SJCRH30 (cell line): Measurements from ENCODE around the gene KRT23. TPM values are rescaled to one million over a fixed set of nuclear protein-coding genes. Genes with fewer than 3 reads are reported as not detected.
A peak's percentile ranks its signal among the peaks of the same experiment; 100 is the strongest.

Experiments
- DNase-seq, 2 experiments: peaks; one replicate each; pipeline ENCODE4 v3.0.0-alpha.2; 2015 to 2020
- H3K27ac ChIP-seq: fragments of 250-450 bp; sonication (Bioruptor Pico); 2 replicates; pipeline ENCODE4 v1.5.1; 2020; ENCODE audit warnings: mild to moderate bottlenecking, moderate library complexity
- H3K27me3 ChIP-seq: fragments of 250-450 bp; sonication (Bioruptor Pico); 2 replicates; pipeline ENCODE4 v1.5.1; 2020; ENCODE audit warnings: mild to moderate bottlenecking, moderate library complexity
- H3K36me3 ChIP-seq: fragments of 250-450 bp; sonication (Bioruptor Pico); 2 replicates; pipeline ENCODE4 v1.5.1; 2020; ENCODE audit warnings: mild to moderate bottlenecking, moderate library complexity
- H3K4me1 ChIP-seq: fragments of 250-450 bp; sonication (Bioruptor Pico); 2 replicates; pipeline ENCODE4 v1.5.1; 2020; ENCODE audit warnings: mild to moderate bottlenecking, moderate library complexity
- H3K4me3 ChIP-seq: fragments of 250-450 bp; sonication (Bioruptor Pico); 2 replicates; pipeline ENCODE4 v1.5.1; 2020; ENCODE audit warnings: mild to moderate bottlenecking, moderate library complexity
- H3K9me3 ChIP-seq: fragments of 250-450 bp; sonication (Bioruptor Pico); replicated peaks from 2 replicates; pipeline ENCODE4 v1.5.1; 2020; ENCODE audit warnings: mild to moderate bottlenecking, moderate library complexity
- total RNA-seq: library from RNA; depleted of rRNA; stranded (reverse); fragments of >200 nt; shearing (Covaris generic); gene quantifications from 2 replicates; pipeline ENCODE4 v1.2.3, GENCODE V29; 2014

The KRT23 gene
- total RNA-seq, 1 experiment from 2014 or later: not detected

- no peaks in the 10 kb centered on the region for H3K9me3 ChIP-seq
- H3K4me1 ChIP-seq: peaks cover 6% of the 10 kb centered on the region
- H3K4me3 ChIP-seq: no peak overlapping the region
- no peak for DNase-seq
- no peaks in the 10 kb centered on the region for H3K36me3 ChIP-seq
- H3K27me3 ChIP-seq: no peaks in the 10 kb centered on the region
- H3K27ac ChIP-seq: no peak overlapping the region
Observed at GRCh38 chr17:40958086-40958953, 20.9 kb upstream of the KRT23 start.

DNA sequence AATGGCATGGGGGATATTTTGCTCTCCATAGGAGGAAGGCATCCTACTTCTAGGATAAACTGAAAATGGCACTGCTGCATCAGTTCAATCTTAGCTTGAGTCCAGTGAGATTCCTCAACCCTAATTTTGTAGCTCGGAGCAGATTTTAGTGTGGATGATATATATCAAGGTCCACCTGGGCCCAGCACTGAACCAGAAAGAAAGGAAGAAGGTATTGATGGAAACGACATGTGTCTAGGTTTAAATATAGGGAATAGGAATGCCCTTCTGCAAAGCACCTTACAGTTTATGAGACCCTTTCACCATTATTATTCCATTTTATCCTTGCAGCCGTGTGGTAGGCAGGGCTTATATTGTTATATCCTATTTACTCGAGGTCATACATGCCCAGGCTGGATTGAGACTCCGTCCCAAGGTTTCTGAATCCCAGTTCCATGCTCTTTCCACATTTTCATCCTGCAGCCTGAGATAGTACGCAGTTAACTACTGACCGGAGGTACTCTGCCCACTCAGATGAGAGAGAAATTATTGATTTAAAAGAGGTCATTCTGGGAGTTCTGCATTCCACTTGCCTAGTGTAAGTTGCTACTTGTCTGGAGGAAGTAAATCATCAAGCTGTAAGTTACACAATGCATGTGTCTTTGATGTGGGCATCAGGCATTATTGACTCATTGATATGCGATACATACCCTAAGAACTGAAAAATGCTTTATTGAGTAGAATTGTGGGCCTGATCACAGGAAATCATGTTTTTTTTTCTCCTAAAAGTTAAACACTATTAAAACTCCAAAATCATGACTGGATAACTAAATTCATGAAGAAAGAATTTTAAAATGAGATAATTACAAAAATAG, 19.2 kb upstream of the KRT23 start:
- Histone ChIP-seq H3K4me1 (peaks cover 23% of the 10 kb centered on the region), H3K9me3 (no peaks in the 10 kb centered on the region), H3K27ac (no peak overlapping the region), H3K36me3 (no peaks in the 10 kb centered on the region), H3K27me3 (no peaks in the 10 kb centered on the region), H3K4me3 (no peak overlapping the region)
- DNase-seq: no peak

DNA sequence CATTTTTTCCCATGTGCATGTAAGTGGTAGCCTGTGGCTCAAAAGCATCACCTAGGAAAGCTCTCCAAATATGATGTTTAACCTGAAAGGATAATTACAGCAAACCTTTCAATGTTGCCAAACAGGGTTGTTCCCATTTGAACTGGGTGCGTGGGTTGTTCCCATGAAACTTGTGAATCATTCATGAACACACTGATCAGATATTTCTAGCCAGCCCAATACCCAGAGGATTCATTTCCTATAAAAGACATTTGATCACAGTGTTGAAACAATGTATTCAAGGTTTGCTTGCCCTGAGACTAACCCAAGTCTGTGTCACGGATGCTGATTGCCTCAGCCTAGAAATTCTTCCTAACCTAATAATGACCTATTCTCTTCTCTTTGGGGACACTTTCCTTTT, 16.4 kb upstream of the KRT23 start:
- Histone ChIP-seq H3K4me1 (peaks cover 26% of the 10 kb centered on the region), H3K9me3 (no peaks in the 10 kb centered on the region), H3K4me3 (no peak overlapping the region), H3K27me3 (no peaks in the 10 kb centered on the region), H3K36me3 (no peaks in the 10 kb centered on the region), H3K27ac (no peak overlapping the region)
- DNase-seq: no peak

- H3K27me3 ChIP-seq: no peaks in the 10 kb centered on the region
Observed at GRCh38 chr17:40952661-40953060, 15.2 kb upstream of the KRT23 start.

DNA sequence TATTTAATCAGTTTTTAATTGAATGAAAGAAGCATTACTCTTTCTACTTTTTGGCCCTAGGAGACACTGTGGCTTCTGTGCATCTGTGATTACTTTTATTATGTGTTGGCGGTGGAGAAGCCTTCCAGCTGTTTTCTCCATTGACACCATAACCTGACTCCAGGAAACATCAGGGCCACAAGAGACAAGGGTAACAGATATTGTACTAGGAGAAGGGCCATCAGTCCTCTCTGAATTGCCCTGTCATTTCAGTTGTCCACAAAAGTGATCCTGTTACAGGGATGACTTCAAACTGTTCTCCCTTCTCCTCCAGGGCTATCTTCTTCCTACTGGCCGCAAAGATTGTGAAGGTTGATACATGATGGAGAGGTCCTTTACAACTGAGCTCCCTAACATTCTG, 14.7 kb upstream of the KRT23 start:
- Histone ChIP-seq H3K4me3 (no peak overlapping the region), H3K36me3 (no peaks in the 10 kb centered on the region), H3K4me1 (peaks cover 28% of the 10 kb centered on the region), H3K9me3 (no peaks in the 10 kb centered on the region), H3K27me3 (peaks cover 3% of the 10 kb centered on the region; the same call in 1 of the 2 replicates), H3K27ac (no peak overlapping the region)
- DNase-seq: peak in 1 of 2 experiments; percentile 9

More at GRCh38 chr17:40952661-40953060, 15.2 kb upstream of the KRT23 start:
- H3K4me1 ChIP-seq: peaks cover 26% of the 10 kb centered on the region
- no peaks in the 10 kb centered on the region for H3K9me3 ChIP-seq
- no peak overlapping the region for H3K27ac ChIP-seq
- peak in 1 of 2 experiments; percentile 20 for DNase-seq
- no peak overlapping the region for H3K4me3 ChIP-seq
- H3K36me3 ChIP-seq: no peaks in the 10 kb centered on the region

DNA sequence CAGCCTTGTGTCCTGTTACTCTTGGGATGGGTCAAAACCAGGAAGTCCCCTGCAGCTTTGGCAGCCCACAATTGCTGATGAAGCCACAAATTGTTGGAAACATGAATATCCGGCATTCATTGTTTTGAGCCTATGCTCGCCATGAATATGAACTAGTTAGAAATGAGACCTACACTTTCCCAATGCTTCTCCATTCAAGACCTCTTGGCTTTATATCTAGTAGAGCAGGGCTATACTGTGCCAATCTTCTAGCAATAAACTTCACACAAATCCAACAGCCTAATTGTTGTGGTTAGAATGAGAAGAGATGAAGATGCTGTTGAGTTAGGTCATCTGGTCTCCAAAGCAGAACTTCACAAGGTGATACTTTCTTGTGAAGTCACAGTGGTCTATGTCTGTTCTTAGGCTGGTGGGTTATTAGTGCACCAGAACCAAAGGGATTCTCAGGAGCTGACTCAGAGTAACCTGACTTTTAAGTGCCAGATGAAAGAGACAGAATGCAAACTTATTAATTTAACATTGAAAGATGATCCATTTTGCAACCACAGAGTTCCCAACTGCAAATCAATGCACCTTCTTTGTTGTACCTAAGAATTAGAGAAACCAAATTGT, 13.7 kb upstream of the KRT23 start:
- H3K27me3 ChIP-seq: peaks cover 3% of the 10 kb centered on the region; the same call in 1 of the 2 replicates
- DNase-seq: no peak
- no peaks in the 10 kb centered on the region for H3K36me3 ChIP-seq
- H3K27ac ChIP-seq: no peak overlapping the region
- no peak overlapping the region for H3K4me3 ChIP-seq
- H3K9me3 ChIP-seq: no peaks in the 10 kb centered on the region
- peaks cover 25% of the 10 kb centered on the region for H3K4me1 ChIP-seq

- Histone ChIP-seq H3K36me3 (no peaks in the 10 kb centered on the region), H3K4me3 (no peak overlapping the region), H3K9me3 (no peaks in the 10 kb centered on the region), H3K4me1 (peaks cover 25% of the 10 kb centered on the region), H3K27ac (no peak overlapping the region), H3K27me3 (peaks cover 3% of the 10 kb centered on the region; the same call in 1 of the 2 replicates)
- DNase-seq: no peak
Observed at GRCh38 chr17:40950176-40950575, 12.7 kb upstream of the KRT23 start.

GRCh38 chr17:40949418-40949817, 12.0 kb upstream of the KRT23 start:
- Histone ChIP-seq H3K4me3 (peak overlapping the region; percentile 44), H3K27ac (peak overlapping the region; percentile 22; the same call in 1 of the 2 replicates), H3K9me3 (no peaks in the 10 kb centered on the region), H3K36me3 (no peaks in the 10 kb centered on the region), H3K27me3 (peaks cover 3% of the 10 kb centered on the region; the same call in 1 of the 2 replicates), H3K4me1 (peaks cover 25% of the 10 kb centered on the region)
- peak; percentile 57 to 74 for DNase-seq

DNA sequence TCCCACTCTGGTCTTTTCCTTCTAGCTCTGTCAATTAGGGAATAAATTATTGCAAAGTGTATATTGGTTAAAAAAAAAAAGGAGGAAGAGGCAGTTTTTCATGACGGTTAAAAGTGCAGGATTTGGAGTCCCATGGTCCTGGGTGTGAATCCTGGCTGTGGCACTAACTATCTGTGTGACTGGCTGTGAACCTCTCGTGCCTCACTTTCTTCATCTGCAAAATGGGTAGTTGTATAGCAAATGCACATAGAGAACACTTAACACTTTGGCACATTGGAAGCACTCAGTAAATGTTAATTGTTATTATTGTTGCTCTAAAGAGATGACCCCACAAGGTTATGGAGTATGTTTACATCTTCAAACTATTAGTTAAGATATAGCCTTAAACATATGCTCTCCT, 10.5 kb upstream of the KRT23 start:
- H3K27me3 ChIP-seq: peaks cover 3% of the 10 kb centered on the region; the same call in 1 of the 2 replicates
- H3K4me3 ChIP-seq: no peak overlapping the region
- no peaks in the 10 kb centered on the region for H3K9me3 ChIP-seq

GRCh38 chr17:40945414-40945813, 8.0 kb upstream of the KRT23 start:
- no peaks in the 10 kb centered on the region for H3K36me3 ChIP-seq
- DNase-seq: no peak
- no peaks in the 10 kb centered on the region for H3K9me3 ChIP-seq
- H3K27ac ChIP-seq: no peak overlapping the region
- H3K4me1 ChIP-seq: peaks cover 8% of the 10 kb centered on the region
- H3K27me3 ChIP-seq: peaks cover 3% of the 10 kb centered on the region; the same call in 1 of the 2 replicates
- no peak overlapping the region for H3K4me3 ChIP-seq

More for the DNA sequence above, 10.5 kb upstream of the KRT23 start:
- Histone ChIP-seq H3K36me3 (no peaks in the 10 kb centered on the region), H3K27ac (no peak overlapping the region), H3K4me1 (peaks cover 21% of the 10 kb centered on the region)
- no peak for DNase-seq

GRCh38 chr17:40944531-40944930, 7.1 kb upstream of the KRT23 start:
- Histone ChIP-seq H3K4me3 (no peak overlapping the region), H3K27me3 (peaks cover 3% of the 10 kb centered on the region; the same call in 1 of the 2 replicates), H3K27ac (no peak overlapping the region), H3K4me1 (peaks cover 8% of the 10 kb centered on the region), H3K36me3 (no peaks in the 10 kb centered on the region), H3K9me3 (no peaks in the 10 kb centered on the region)
- DNase-seq: no peak

- peaks cover 5% of the 10 kb centered on the region; the same call in 1 of the 2 replicates for H3K4me1 ChIP-seq
- H3K9me3 ChIP-seq: no peaks in the 10 kb centered on the region
- DNase-seq: no peak
- no peak overlapping the region for H3K4me3 ChIP-seq
- no peak overlapping the region for H3K27ac ChIP-seq
- peaks cover 3% of the 10 kb centered on the region; the same call in 1 of the 2 replicates for H3K27me3 ChIP-seq
- no peaks in the 10 kb centered on the region for H3K36me3 ChIP-seq
Observed at GRCh38 chr17:40942553-40942952, 5.1 kb upstream of the KRT23 start.

- no peak overlapping the region for H3K27ac ChIP-seq
- no peaks in the 10 kb centered on the region for H3K36me3 ChIP-seq
- no peak for DNase-seq
- no peaks in the 10 kb centered on the region for H3K27me3 ChIP-seq
- H3K9me3 ChIP-seq: no peaks in the 10 kb centered on the region
- no peak overlapping the region for H3K4me3 ChIP-seq
- H3K4me1 ChIP-seq: peaks cover 9% of the 10 kb centered on the region; the same call in 1 of the 2 replicates
Observed at GRCh38 chr17:40940266-40940665, 2.8 kb upstream of the KRT23 start.

- H3K4me3 ChIP-seq: no peak overlapping the region
- no peak overlapping the region for H3K27ac ChIP-seq
- DNase-seq: no peak
Observed at GRCh38 chr17:40938981-40939380, 1.5 kb upstream of the KRT23 start.

More at GRCh38 chr17:40938981-40939380, 1.5 kb upstream of the KRT23 start:
- Histone ChIP-seq H3K4me1 (peaks cover 10% of the 10 kb centered on the region; the same call in 1 of the 2 replicates), H3K36me3 (no peaks in the 10 kb centered on the region), H3K9me3 (no peaks in the 10 kb centered on the region), H3K27me3 (no peaks in the 10 kb centered on the region)
